OCI-LY1 (cell line): ENCODE measurements around the gene IGF2BP2.

Experiments used
- CTCF ChIP-seq: fragments of 200-600 bp; sonication (generic), shearing (Covaris generic); IDR thresholded peaks from 2 replicates; pipeline ENCODE4 v1.5.1; 2017; ENCODE audit warnings: mild to moderate bottlenecking, antibody characterized with exemption, low read length, moderate library complexity, mixed read lengths
- EZH2 ChIP-seq: fragments of 200-600 bp; sonication (generic), shearing (Covaris generic); IDR thresholded peaks from 2 replicates; pipeline ENCODE4 v1.8.0; 2017; ENCODE audit warnings: borderline replicate concordance, mixed run types, mild to moderate bottlenecking, antibody characterized with exemption, low read length, moderate library complexity, mixed read lengths

DNA sequence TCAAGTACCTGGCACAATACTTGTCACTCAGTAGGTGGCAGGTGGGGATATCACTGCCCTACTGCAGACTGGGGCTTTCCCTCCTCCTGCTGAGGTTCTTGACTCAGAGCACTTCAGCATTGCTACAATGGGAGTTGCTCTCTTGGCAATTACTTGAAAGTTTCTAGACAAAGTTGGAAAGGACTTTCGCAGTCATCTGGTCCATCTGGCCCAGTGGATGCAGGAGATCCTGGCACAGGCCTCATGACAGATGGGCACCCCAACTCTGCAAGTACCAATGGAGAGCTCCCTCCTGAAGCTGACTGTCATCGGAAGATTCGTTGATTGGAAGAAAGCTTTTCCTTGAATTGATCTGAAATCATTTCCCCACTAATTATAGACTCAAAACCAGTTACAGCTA is 19.2 kb upstream of the IGF2BP2 start:
- TF ChIP-seq CTCF (no peak), EZH2 (no peak)
